Cardiac muscle cell (in vitro differentiated cells and primary cell): ENCODE measurements around the gene FLNA. TPM values are rescaled to one million over a fixed set of nuclear protein-coding genes. Genes with fewer than 3 reads are reported as not detected.

Experiments used
- DNase-seq, 2 donors: peaks; one replicate each; pipeline versions ENCODE4 v3.0.0 to v3.0.0-alpha.2; 2010 to 2017; ENCODE audit warnings: low read depth in 1 of 2, low spot score in 1 of 2
- H3K27ac ChIP-seq: fragments of 200-600 bp; sonication (generic); 2 replicates; pipeline ENCODE4 v1.5.1; 2016
- H3K27me3 ChIP-seq: fragments of 200-600 bp; sonication (generic); 2 replicates; pipeline ENCODE4 v1.6.0; 2016; ENCODE audit warnings: control low read depth
- H3K36me3 ChIP-seq: fragments of 200-600 bp; sonication (generic); 2 replicates; pipeline ENCODE4 v1.5.1; 2016; ENCODE audit warnings: control low read depth
- H3K4me1 ChIP-seq: fragments of 200-600 bp; sonication (generic); 2 replicates; pipeline ENCODE4 v1.8.1; 2017; ENCODE audit warnings: low read depth, mild to moderate bottlenecking, mixed run types
- H3K4me3 ChIP-seq: fragments of 200-600 bp; sonication (generic); 2 replicates; pipeline ENCODE4 v1.5.1; 2016; ENCODE audit warnings: mild to moderate bottlenecking
- H3K9me3 ChIP-seq: fragments of 200-600 bp; sonication (generic); 2 replicates; pipeline ENCODE4 v1.5.1; 2017; ENCODE audit warnings: low read depth, mild to moderate bottlenecking, control low read depth
- polyA plus RNA-seq: library from polyadenylated mRNA; unstranded; fragments of >200 nt; fragmentation: Nextera tagmentation; extraction: Ambion mirVana; gene quantifications from 2 replicates; pipeline ENCODE4 v1.2.1, GENCODE V29; 2016
- total RNA-seq: library from RNA; depleted of rRNA; stranded (reverse); fragments of >200 nt; gene quantifications from 2 replicates; pipeline ENCODE4 v1.2.3, GENCODE V29; 2016
- TF ChIP-seq, protein P1 (sequence below): IDR thresholded peaks from 2 replicates; pipeline ENCODE4 v1.5.1; 2012; ENCODE audit warnings: low read depth, mild to moderate bottlenecking, low read length

FLNA gene
- total and polyA plus RNA-seq, 2 experiments from 2014 or later, result 341 to 447 TPM

DNA sequence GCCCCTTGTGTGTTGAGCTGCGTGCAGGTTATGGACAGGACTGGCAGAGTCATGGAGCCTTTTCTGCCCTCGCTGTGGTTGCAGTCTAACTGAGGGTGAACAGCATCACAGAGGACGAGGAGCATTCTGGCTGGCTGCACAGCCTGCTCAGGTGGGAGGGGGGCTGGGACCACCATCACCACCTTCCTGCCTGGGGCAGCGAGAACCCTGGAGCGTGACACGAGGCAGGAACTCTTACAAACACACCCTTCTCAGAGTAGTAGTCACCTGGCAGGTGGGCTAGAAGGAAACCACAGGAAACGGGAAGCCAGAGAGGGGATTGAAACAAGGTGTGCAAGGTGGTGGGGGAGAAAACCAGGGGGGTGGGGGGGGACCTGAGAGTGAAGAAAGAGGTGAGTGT is 53.3 kb downstream of the FLNA start:
- H3K4me3 ChIP-seq, result no peak overlapping the region
- no peaks in the 10 kb centered on the region for H3K4me1 ChIP-seq
- no peaks in the 10 kb centered on the region for H3K9me3 ChIP-seq
- no peaks in the 10 kb centered on the region for H3K27me3 ChIP-seq
- TF ChIP-seq, protein P1, sequence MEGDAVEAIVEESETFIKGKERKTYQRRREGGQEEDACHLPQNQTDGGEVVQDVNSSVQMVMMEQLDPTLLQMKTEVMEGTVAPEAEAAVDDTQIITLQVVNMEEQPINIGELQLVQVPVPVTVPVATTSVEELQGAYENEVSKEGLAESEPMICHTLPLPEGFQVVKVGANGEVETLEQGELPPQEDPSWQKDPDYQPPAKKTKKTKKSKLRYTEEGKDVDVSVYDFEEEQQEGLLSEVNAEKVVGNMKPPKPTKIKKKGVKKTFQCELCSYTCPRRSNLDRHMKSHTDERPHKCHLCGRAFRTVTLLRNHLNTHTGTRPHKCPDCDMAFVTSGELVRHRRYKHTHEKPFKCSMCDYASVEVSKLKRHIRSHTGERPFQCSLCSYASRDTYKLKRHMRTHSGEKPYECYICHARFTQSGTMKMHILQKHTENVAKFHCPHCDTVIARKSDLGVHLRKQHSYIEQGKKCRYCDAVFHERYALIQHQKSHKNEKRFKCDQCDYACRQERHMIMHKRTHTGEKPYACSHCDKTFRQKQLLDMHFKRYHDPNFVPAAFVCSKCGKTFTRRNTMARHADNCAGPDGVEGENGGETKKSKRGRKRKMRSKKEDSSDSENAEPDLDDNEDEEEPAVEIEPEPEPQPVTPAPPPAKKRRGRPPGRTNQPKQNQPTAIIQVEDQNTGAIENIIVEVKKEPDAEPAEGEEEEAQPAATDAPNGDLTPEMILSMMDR, result no peak
- no peak overlapping the region for H3K27ac ChIP-seq
- no peak for DNase-seq
- no peaks in the 10 kb centered on the region for H3K36me3 ChIP-seq

DNA sequence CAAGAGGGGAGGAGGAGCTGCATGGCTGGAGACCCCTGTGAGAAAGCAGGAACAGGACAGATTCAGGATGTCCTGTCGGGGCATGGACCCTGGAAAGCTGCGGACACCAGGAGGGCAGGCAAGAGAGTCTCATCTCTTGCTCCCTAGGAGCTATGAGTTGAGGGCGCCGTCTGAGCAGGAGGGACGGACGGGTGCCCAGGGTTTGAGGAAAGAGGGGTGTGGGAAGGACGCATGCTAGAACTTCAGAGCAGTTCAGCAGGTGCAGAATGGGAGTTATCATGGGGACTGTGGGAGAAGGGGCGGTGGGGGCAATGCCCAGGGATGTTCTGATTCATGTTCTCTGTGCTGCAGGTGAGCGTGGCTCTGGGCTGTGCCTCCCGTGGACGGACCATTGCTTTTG is 54.0 kb downstream of the FLNA start:
- no peak overlapping the region for H3K4me3 ChIP-seq
- H3K27ac ChIP-seq, result no peak overlapping the region
- H3K36me3 ChIP-seq, result no peaks in the 10 kb centered on the region
- no peaks in the 10 kb centered on the region for H3K4me1 ChIP-seq
- DNase-seq, result no peak
- TF ChIP-seq, protein P1, result no peak
- no peaks in the 10 kb centered on the region for H3K27me3 ChIP-seq
- H3K9me3 ChIP-seq, result no peaks in the 10 kb centered on the region

- Histone ChIP-seq H3K36me3 (no peaks in the 10 kb centered on the region), H3K27ac (no peak overlapping the region), H3K4me3 (no peak overlapping the region), H3K4me1 (no peaks in the 10 kb centered on the region), H3K9me3 (no peaks in the 10 kb centered on the region), H3K27me3 (no peaks in the 10 kb centered on the region)
- TF ChIP-seq, protein P1, result peak; percentile 60
- peak; percentile 52 to 53 for DNase-seq
Measured at GRCh38 chrX:154317391-154317995, 56.9 kb downstream of the FLNA start.

GRCh38 chrX:154315416-154315815 is 59.0 kb downstream of the FLNA start:
- no peaks in the 10 kb centered on the region for H3K27me3 ChIP-seq
- no peaks in the 10 kb centered on the region for H3K36me3 ChIP-seq
- TF ChIP-seq, protein P1, result no peak
- H3K4me3 ChIP-seq, result no peak overlapping the region
- no peaks in the 10 kb centered on the region for H3K9me3 ChIP-seq
- no peak overlapping the region for H3K27ac ChIP-seq
- H3K4me1 ChIP-seq, result no peaks in the 10 kb centered on the region
- DNase-seq, result no peak

GRCh38 chrX:154313147-154313546 is 61.3 kb downstream of the FLNA start:
- Histone ChIP-seq H3K4me1 (no peaks in the 10 kb centered on the region), H3K27ac (no peak overlapping the region), H3K36me3 (no peaks in the 10 kb centered on the region), H3K9me3 (no peaks in the 10 kb centered on the region), H3K27me3 (no peaks in the 10 kb centered on the region), H3K4me3 (no peak overlapping the region)
- DNase-seq, result no peak
- TF ChIP-seq, protein P1, result no peak
